Measurements from ENCODE around the gene STARD3. TPM values are rescaled to one million over a fixed set of nuclear protein-coding genes. Genes with fewer than 3 reads are reported as not detected.
A peak's percentile ranks its signal among the peaks of the same experiment; 100 is the strongest.

The STARD3 gene
- total RNA-seq, 1 donor from 2014 or later: 62.0 TPM

DNA sequence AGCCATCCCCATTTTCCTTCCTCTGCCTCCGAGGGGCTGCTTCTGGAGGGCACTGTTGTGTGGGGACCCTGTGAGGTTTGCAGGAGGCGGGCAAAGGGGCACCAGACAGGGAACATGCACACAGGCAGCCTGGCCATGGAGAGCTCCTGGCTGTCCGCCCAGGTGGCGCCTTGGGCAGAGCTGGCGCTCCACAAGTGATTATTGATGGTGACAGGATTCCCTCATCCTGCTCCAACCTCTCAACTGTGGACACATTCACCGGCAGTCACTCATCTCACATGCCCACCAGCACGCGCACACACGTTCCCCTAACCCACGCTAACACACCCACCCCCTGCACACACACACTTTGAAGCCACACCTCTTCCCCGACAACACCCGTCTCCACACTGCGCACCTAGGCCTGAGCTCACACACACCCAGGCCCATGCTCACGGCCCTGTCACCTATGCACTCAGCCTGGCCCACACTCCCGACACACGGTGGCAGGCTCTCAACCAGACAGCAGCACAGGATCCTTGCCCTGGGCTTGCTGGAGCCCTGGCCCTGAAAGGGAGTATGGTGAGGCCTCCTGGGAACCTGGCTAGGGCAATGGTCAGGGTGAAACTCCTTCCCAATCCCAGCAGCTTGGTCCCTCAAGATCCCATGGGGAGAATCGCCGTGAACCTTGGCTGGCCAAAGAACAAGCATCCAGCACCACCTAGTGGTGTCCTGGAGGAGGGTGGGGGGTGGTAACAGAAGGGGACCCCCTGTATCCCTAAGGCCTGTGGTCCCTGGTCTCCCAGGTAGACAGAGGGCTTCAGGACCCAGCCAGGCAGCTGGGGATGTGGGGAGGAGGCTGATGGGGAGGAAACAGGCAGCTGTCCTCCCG lies 34.9 kb downstream of the STARD3 start:
- TF ChIP-seq CTCF (conservative IDR thresholded peaks at IDR 0.05): peak; percentile 72
- no peak for DNase-seq (ENCODE audit: extremely low spot score, unreplicated experiment)
- Mint-ChIP-seq H3K4me1 (ENCODE audit: unreplicated experiment) (peaks cover 10% of the 10 kb centered on the region), H3K27ac (peak overlapping the region; percentile 77), H3K4me3 (no peak overlapping the region), H3K36me3 (no peaks in the 10 kb centered on the region), H3K27me3 (peaks cover 9% of the 10 kb centered on the region), H3K9me3 (no peaks in the 10 kb centered on the region)

DNA sequence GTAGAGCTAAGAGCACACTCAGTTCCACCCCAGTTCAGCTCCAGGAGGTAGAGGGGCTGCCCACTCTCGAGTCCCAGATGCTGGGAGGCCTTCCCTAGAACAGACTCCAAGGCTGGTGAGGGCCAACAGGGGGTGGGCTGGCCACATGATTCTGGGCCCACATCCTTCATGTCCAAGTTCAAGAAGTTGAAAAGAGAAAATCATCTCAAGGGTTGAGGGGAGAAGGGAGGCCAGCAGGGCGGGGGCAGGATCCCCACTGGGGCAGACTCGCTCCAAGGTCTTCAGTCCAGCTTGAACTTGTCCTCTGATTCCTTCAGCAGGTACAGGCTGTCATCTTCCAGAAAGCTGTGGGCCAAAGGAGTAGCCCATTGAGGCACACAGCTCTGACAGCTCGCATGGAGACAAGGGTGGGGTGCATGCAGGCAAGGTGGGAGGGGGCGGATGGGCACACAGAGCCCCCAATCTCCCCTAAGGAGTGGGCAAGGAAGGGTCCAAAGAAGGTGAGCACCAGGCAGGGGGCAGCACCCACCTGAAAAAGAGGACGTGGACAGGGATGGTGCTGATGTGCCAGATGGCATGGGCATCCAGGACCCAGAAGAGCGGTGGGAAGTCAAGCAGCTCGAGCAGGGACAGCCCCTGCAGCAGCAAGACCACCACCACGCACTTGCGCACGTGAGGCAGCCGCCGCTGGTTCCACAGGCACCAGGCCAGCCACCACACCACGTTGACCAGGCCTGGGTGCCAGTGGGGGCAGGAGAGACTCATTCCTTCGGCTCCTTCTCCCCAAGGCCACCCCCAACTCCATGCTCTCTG lies 35.8 kb downstream of the STARD3 start:
- Mint-ChIP-seq H3K27me3 (peaks cover 8% of the 10 kb centered on the region), H3K4me1 (ENCODE audit: unreplicated experiment) (peaks cover 16% of the 10 kb centered on the region), H3K4me3 (no peak overlapping the region), H3K27ac (peak overlapping the region; percentile 77), H3K9me3 (no peaks in the 10 kb centered on the region), H3K36me3 (no peaks in the 10 kb centered on the region)
- DNase-seq (ENCODE audit: extremely low spot score, unreplicated experiment): no peak
- TF ChIP-seq CTCF (conservative IDR thresholded peaks at IDR 0.05): peak; percentile 42

DNA sequence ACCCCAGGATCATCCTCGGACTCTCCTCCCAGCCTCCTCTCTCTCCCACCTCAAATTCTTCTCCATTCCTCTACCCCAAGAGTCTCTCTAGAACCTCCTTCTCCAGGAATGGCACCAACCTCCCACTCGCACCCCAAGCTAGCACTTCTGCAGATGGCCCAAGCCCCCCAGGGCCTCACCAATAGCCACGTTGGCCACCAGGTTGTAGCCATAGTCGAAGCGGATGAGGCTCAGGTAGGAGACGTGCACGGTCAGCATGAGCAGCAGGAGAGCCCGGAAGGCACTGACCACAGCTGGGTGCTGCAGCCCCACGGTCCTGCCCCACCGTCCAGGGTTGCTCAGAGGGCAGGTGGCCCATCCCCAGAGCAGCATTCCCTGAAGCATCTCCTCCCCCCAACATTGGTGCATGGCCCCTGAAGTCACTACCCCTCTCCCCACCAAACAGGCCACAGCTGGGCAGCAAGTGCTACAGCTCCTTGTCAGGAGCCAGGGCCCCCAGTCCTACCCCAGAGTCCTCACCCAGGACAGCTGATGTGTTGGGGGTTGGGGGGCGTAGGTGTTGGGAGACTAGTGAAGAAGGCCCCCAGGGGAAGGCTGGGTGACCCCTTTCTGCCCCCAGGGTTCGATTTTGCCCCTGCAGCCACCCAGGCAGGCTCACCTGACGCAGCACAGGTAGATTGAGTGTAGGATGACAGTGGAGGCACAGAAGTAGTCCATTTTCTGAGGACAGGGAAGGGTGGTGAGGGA lies 36.6 kb downstream of the STARD3 start:
- peaks cover 6% of the 10 kb centered on the region for H3K27me3 Mint-ChIP-seq
- H3K27ac Mint-ChIP-seq: peak overlapping the region; percentile 41
- no peak overlapping the region for H3K4me3 Mint-ChIP-seq
- TF ChIP-seq CTCF (conservative IDR thresholded peaks at IDR 0.05): no peak
- no peaks in the 10 kb centered on the region for H3K36me3 Mint-ChIP-seq
- no peaks in the 10 kb centered on the region for H3K9me3 Mint-ChIP-seq
- DNase-seq (ENCODE audit: extremely low spot score, unreplicated experiment): no peak
- H3K4me1 Mint-ChIP-seq (ENCODE audit: unreplicated experiment): peaks cover 14% of the 10 kb centered on the region

DNA sequence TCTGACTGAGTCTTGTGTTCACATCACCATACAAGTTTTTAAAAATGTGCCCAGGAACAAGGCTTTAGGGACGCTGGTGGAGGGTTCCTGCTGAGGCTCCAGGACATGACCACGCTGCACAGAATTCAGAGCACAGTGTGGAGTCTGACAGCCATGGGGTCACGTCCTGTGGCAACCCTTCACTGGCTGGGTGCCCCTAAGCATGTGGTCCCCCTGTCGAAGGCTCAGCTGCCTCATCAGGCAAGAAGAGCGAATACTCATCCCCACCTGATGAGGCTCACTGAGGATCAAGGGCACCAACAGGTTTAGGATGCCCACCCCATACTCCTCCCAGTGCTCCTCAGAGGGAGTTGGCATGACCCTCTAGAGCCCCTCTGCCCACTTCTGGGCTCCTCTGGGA lies 37.2 kb downstream of the STARD3 start:
- Mint-ChIP-seq H3K4me3 (no peak overlapping the region), H3K27me3 (peaks cover 3% of the 10 kb centered on the region), H3K9me3 (no peaks in the 10 kb centered on the region), H3K27ac (no peak overlapping the region), H3K4me1 (ENCODE audit: unreplicated experiment) (peaks cover 10% of the 10 kb centered on the region), H3K36me3 (no peaks in the 10 kb centered on the region)
- DNase-seq (ENCODE audit: extremely low spot score, unreplicated experiment): no peak
- no peak for TF ChIP-seq CTCF (conservative IDR thresholded peaks at IDR 0.05)

GRCh38 chr17:39674702-39675389 lies 37.9 kb downstream of the STARD3 start:
- no peak for TF ChIP-seq CTCF (conservative IDR thresholded peaks at IDR 0.05)
- Mint-ChIP-seq H3K9me3 (no peaks in the 10 kb centered on the region), H3K36me3 (no peaks in the 10 kb centered on the region), H3K4me1 (ENCODE audit: unreplicated experiment) (peaks cover 10% of the 10 kb centered on the region), H3K4me3 (peak overlapping the region; percentile 74), H3K27ac (peak overlapping the region; percentile 96), H3K27me3 (peaks cover 3% of the 10 kb centered on the region)
- no peak for DNase-seq (ENCODE audit: extremely low spot score, unreplicated experiment)
